ENCODE data around the gene ZBED4. TPM values are rescaled to one million over a fixed set of nuclear protein-coding genes. Genes with fewer than 3 reads are reported as not detected.

The ZBED4 gene
- total RNA-seq, 1 experiment from 2014 or later = 23.0 TPM

- Histone ChIP-seq H3K27me3 (ENCODE audit: insufficient read depth, low read length) (no peaks in the 10 kb centered on the region), H2AFZ (ENCODE audit: low read length) (no peak overlapping the region), H2BK12ac (ENCODE audit: insufficient read length, low read depth, low read length) (no peak overlapping the region), H3K9ac (ENCODE audit: extremely low read depth, insufficient read length, low read length) (no peak overlapping the region), H4K91ac (ENCODE audit: insufficient read length, low read depth, low read length) (no peak overlapping the region), H3K27ac (ENCODE audit: insufficient read length, low read depth, low read length) (no peak overlapping the region), H3K18ac (ENCODE audit: insufficient read length, low read depth, low read length) (no peak overlapping the region), H2BK5ac (ENCODE audit: insufficient read length, low read length) (no peak overlapping the region), H3K23ac (ENCODE audit: insufficient read length, low read depth, low read length) (no peak overlapping the region), H4K5ac (ENCODE audit: insufficient read length, low read depth, low read length) (no peak overlapping the region), H2BK15ac (ENCODE audit: low read depth, low read length) (no peak overlapping the region), H3K79me1 (ENCODE audit: insufficient read depth, low read depth, low read length, poor library complexity, severe bottlenecking) (no peaks in the 10 kb centered on the region), H2AK5ac (ENCODE audit: insufficient read length, low read length) (no peak overlapping the region), H4K8ac (replicated peaks; ENCODE audit: insufficient read length, low read depth, low read length) (no peak overlapping the region), H3K4me1 (ENCODE audit: insufficient read depth, low read length) (peaks cover 2% of the 10 kb centered on the region; the same call in 1 of the 2 replicates), H3K56ac (ENCODE audit: insufficient read length, low read depth, low read length) (no peak overlapping the region), H3K14ac (ENCODE audit: insufficient read depth, low read length) (no peak overlapping the region; the same call in 1 of the 2 replicates), H3K9me3 (ENCODE audit: control insufficient read depth, low read depth, low read length) (no peaks in the 10 kb centered on the region), H3K4ac (ENCODE audit: low read depth, low read length) (no peak overlapping the region), H3T11ph (ENCODE audit: low read length) (no peak overlapping the region), H3K23me2 (ENCODE audit: insufficient read length, low read depth, low read length, poor library complexity, severe bottlenecking) (peaks cover 9% of the 10 kb centered on the region), H3K4me2 (ENCODE audit: insufficient read depth, insufficient read length, low read length) (no peak overlapping the region), H2BK120ac (ENCODE audit: low read depth, low read length, poor library complexity, severe bottlenecking) (no peak overlapping the region), H2BK20ac (ENCODE audit: low read depth, low read length, poor library complexity, severe bottlenecking) (no peak overlapping the region), H4K20me1 (ENCODE audit: control insufficient read depth, insufficient read depth, insufficient read length) (no peaks in the 10 kb centered on the region), H3K79me2 (ENCODE audit: insufficient read depth, low read length) (no peaks in the 10 kb centered on the region)
- WGBS (ENCODE audit: extremely low coverage, insufficient read length, low lambda C conversion rate) = no CpG with 5 or more reads among the region's 27 CpGs
- peaks cover 6 to 11% of the 10 kb centered on the region in 2 experiments for H3K4me1 Mint-ChIP-seq
- no peak overlapping the region for H3K27ac Mint-ChIP-seq
- no peaks in the 10 kb centered on the region; a peak in 2 of 5 replicates for H3K9me3 Mint-ChIP-seq
- H3K27me3 Mint-ChIP-seq (ENCODE audit: low read depth) = peaks cover under 1% of the 10 kb centered on the region; the same call in 1 of the 2 replicates
- no peak overlapping the region for H3K4me3 Mint-ChIP-seq
- TF ChIP-seq, protein P1, sequence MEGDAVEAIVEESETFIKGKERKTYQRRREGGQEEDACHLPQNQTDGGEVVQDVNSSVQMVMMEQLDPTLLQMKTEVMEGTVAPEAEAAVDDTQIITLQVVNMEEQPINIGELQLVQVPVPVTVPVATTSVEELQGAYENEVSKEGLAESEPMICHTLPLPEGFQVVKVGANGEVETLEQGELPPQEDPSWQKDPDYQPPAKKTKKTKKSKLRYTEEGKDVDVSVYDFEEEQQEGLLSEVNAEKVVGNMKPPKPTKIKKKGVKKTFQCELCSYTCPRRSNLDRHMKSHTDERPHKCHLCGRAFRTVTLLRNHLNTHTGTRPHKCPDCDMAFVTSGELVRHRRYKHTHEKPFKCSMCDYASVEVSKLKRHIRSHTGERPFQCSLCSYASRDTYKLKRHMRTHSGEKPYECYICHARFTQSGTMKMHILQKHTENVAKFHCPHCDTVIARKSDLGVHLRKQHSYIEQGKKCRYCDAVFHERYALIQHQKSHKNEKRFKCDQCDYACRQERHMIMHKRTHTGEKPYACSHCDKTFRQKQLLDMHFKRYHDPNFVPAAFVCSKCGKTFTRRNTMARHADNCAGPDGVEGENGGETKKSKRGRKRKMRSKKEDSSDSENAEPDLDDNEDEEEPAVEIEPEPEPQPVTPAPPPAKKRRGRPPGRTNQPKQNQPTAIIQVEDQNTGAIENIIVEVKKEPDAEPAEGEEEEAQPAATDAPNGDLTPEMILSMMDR (conservative IDR thresholded peaks at IDR 0.05) = no peak
- DNase-seq = no peak
- no peaks in the 10 kb centered on the region for H3K36me3 Mint-ChIP-seq (ENCODE audit: insufficient read depth in 1 of 3, low read depth in 3 of 3)
Measured at GRCh38 chr22:49937758-49938564, 84.3 kb downstream of the ZBED4 start.

Measured in H9 (cell line).